ENCODE measurements around the gene B3GNT9.

DNA sequence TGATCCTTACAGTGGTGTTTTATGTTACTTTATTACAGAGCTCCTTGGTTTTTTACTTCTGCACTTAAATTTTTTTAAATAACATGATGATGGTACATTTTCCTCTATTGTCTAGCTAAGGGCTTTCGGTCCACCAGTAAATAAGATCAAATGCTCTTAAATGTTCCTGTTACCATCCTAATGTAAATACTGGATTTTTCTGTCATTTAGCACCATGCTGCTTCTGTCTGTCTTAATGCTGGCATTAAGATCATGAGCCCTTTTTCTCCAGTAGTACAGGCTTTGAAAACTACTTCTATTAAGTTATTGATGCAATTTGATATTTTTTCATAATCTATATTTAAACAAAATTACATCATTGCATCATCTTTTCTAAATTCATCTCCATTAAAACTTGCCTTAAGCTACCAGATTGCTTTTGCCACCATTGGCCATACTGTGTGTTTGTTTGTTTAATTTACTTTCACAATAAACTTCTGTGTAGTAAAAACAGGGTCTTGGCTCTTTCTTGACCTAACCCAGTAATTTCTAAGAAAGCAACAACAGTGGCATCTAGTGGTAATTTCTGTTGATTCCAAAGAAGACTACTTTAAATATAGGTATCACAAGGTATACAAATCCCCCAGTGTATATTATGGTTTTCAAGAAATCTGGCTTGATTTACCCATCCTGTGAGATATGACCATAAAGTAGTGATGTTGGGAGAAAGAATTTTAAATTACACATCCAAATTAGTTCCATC, 50.1 kb downstream of the B3GNT9 start:
- TF ChIP-seq, protein P1, sequence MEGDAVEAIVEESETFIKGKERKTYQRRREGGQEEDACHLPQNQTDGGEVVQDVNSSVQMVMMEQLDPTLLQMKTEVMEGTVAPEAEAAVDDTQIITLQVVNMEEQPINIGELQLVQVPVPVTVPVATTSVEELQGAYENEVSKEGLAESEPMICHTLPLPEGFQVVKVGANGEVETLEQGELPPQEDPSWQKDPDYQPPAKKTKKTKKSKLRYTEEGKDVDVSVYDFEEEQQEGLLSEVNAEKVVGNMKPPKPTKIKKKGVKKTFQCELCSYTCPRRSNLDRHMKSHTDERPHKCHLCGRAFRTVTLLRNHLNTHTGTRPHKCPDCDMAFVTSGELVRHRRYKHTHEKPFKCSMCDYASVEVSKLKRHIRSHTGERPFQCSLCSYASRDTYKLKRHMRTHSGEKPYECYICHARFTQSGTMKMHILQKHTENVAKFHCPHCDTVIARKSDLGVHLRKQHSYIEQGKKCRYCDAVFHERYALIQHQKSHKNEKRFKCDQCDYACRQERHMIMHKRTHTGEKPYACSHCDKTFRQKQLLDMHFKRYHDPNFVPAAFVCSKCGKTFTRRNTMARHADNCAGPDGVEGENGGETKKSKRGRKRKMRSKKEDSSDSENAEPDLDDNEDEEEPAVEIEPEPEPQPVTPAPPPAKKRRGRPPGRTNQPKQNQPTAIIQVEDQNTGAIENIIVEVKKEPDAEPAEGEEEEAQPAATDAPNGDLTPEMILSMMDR (conservative IDR thresholded peaks at IDR 0.05; ENCODE audit: low read depth, low read length): peak; percentile 47
- no peak for TF ChIP-seq EZH2 (IDR thresholded peaks at IDR 0.05; ENCODE audit: borderline replicate concordance, low read depth, low read length, poor library complexity, severe bottlenecking)

All from A673 (cell line).